ENCODE measurements around the gene COX20. TPM values are rescaled to one million over a fixed set of nuclear protein-coding genes. Genes with fewer than 3 reads are reported as not detected.

The COX20 gene
- total RNA-seq, 2 donors from 2014 or later, result 13.2 to 35.3 TPM

DNA sequence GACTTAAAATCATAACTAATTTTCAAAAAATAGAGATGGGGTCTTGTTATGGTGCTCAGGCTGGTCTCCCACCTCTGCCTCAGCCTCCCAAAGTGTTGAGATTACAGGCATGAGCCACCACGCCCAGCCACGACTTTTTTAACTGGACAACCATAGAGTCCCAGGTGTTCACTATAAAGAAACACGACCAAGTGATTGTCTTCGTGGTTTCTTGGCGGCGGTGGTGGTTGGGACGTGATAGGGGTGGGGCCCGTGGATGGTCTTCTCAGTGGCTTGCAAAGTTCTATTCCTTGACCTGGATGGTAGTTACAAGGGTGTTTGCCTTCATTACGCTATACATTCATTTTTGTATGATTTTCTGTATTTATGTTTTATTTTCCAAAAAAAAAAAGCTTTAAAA, 34.6 kb upstream of the COX20 start:
- 57 to 60% methylated on average over 9 of the region's 9 CpGs for WGBS, 2 donors
- Histone ChIP-seq H3K27ac (no peak overlapping the region), H3K27me3 (no peaks in the 10 kb centered on the region), H3K36me3 (replicated peaks in 1 of 2; ENCODE audit: insufficient read depth in 1 of 2, low read depth in 2 of 2) (no peaks in the 10 kb centered on the region), H3K4me1 (no peaks in the 10 kb centered on the region), H3K9me3 (no peaks in the 10 kb centered on the region), H3K4me3 (no peak overlapping the region)
- intact Hi-C loops (cut with DNase I), result loop anchor here (10.0 kb wide), 1 partner anchor 336 kb away; the partner anchor contains the start of gene CATSPERE
- TF ChIP-seq POLR2A (IDR thresholded peaks at IDR 0.05), result no peak
- TF ChIP-seq, protein P1, sequence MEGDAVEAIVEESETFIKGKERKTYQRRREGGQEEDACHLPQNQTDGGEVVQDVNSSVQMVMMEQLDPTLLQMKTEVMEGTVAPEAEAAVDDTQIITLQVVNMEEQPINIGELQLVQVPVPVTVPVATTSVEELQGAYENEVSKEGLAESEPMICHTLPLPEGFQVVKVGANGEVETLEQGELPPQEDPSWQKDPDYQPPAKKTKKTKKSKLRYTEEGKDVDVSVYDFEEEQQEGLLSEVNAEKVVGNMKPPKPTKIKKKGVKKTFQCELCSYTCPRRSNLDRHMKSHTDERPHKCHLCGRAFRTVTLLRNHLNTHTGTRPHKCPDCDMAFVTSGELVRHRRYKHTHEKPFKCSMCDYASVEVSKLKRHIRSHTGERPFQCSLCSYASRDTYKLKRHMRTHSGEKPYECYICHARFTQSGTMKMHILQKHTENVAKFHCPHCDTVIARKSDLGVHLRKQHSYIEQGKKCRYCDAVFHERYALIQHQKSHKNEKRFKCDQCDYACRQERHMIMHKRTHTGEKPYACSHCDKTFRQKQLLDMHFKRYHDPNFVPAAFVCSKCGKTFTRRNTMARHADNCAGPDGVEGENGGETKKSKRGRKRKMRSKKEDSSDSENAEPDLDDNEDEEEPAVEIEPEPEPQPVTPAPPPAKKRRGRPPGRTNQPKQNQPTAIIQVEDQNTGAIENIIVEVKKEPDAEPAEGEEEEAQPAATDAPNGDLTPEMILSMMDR (IDR thresholded peaks at IDR 0.05), result no peak
- DNase-seq (no peak), ATAC-seq (no peak)

DNA sequence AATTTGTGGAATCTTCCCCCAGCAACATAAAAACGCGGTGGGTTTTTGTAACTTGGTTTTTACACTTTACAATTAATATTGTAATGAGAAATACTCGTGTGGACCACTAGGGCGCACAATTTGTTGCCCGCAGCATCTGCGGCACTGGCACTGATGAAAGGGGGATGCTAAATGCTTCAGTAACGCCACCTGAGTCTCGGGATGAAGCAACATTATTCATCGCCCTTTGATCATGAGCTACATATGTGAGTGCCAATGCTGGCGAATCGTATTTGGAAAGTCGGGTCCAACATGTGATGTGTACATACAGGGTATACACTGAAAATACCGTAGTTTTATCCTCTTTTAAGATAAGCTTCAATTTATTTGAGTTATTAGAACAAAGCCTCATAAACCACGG, 34.2 kb upstream of the COX20 start:
- ATAC-seq (peak; percentile 62), DNase-seq (peak; percentile 33 to 45 (median 40))
- Histone ChIP-seq H3K4me3 (no peak overlapping the region), H3K9me3 (no peaks in the 10 kb centered on the region), H3K27ac (no peak overlapping the region), H3K27me3 (no peaks in the 10 kb centered on the region), H3K4me1 (no peaks in the 10 kb centered on the region), H3K36me3 (replicated peaks in 1 of 2; ENCODE audit: insufficient read depth in 1 of 2, low read depth in 2 of 2) (no peaks in the 10 kb centered on the region)
- TF ChIP-seq POLR2A (IDR thresholded peaks at IDR 0.05), result no peak
- TF ChIP-seq, protein P1 (IDR thresholded peaks at IDR 0.05), result peak; percentile 13 to 62 (median 57)
- intact Hi-C loops (cut with DNase I), result loop anchor here (10.0 kb wide), 1 partner anchor 336 kb away; the partner anchor contains the start of gene CATSPERE
- 26 to 30% methylated on average over 14 of the region's 14 CpGs for WGBS, 2 donors

DNA sequence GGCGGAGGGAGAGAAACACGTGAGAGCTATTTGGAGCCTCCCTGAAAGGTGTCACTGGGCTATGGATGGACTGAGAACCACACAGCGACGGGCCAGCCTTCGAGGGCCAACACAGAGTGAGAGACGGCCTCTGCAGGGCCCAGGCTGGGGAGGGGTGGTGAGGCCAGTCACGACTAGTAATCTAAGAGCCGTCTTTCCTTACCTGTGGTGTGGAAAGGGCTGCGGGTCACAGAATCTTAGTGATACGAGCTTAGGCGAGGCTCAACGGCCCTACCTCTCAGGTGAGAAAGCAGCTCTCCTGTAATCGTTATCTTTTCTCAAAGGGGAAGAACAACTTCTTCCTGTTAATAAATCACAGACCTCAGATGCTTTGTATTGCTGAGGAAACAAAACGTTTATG, 33.4 kb upstream of the COX20 start:
- Histone ChIP-seq H3K4me1 (no peaks in the 10 kb centered on the region), H3K4me3 (no peak overlapping the region), H3K36me3 (replicated peaks in 1 of 2; ENCODE audit: insufficient read depth in 1 of 2, low read depth in 2 of 2) (no peaks in the 10 kb centered on the region), H3K27me3 (no peaks in the 10 kb centered on the region), H3K27ac (no peak overlapping the region), H3K9me3 (no peaks in the 10 kb centered on the region)
- WGBS, 2 donors, result 32 to 40% methylated on average over 12 to 14 of the region's 14 CpGs
- intact Hi-C loops (cut with DNase I), result loop anchor here (10.0 kb wide), 1 partner anchor 337 kb away; the partner anchor contains the start of gene CATSPERE
- ATAC-seq, result no peak
- TF ChIP-seq, protein P1 (IDR thresholded peaks at IDR 0.05), result no peak
- no peak for TF ChIP-seq POLR2A (IDR thresholded peaks at IDR 0.05)
- no peak for DNase-seq

DNA sequence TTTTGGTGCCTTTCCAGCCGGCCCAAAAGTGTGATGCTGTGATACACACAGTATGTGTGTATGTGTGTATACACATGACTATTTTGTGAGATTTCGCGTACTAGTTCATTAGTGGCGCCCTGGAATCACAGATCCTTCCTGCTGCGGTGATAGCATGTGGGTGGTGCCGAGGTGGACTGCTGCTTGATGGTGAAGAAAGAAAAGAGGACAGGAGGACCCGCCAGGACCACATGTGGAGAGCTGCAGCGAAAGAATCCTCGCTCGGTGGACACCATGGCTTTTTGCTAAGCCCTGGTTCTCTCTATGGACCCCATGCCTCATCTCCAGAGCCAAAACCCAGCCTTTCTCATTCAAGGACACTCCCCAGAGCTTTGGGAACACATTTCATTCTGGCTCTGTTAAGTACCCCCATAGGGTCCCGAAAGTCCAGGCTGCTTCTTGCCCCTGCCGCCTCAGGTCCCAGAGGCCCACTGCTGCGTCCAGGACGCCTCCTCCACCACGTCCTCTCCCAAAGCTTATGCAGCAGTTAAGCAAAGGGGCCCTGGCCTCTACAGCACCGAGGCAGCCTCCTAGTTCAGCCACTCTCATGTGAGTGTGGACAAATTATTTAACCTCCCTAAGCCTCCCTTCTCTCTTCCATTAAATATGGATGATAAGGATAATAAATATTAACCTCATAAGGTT, 32.8 kb upstream of the COX20 start:
- Histone ChIP-seq H3K36me3 (replicated peaks in 1 of 2; ENCODE audit: insufficient read depth in 1 of 2, low read depth in 2 of 2) (no peaks in the 10 kb centered on the region), H3K4me1 (no peaks in the 10 kb centered on the region), H3K27ac (no peak overlapping the region), H3K27me3 (no peaks in the 10 kb centered on the region), H3K4me3 (no peak overlapping the region), H3K9me3 (no peaks in the 10 kb centered on the region)
- no peak for TF ChIP-seq POLR2A (IDR thresholded peaks at IDR 0.05)
- TF ChIP-seq, protein P1 (IDR thresholded peaks at IDR 0.05), result no peak
- intact Hi-C loops (cut with DNase I), result loop anchor here (10.0 kb wide), 1 partner anchor 338 kb away; the partner anchor contains the start of gene CATSPERE
- 77 to 84% methylated on average over 15 to 16 of the region's 16 CpGs for WGBS, 2 donors
- no peak for ATAC-seq
- DNase-seq, result no peak
